Tibial nerve (tissue), 4 donors: ENCODE measurements around the gene LCN1.

Experiments
- CTCF ChIP-seq, 5 experiments: fragments of 200-600 bp in 3 of 5; fragments of 450-650 bp in 2 of 5; sonication (generic) in 3 of 5; IDR thresholded peaks; one replicate each; pipeline ENCODE4 v1.5.1; 2016 to 2019; ENCODE audit warnings: antibody characterized with exemption in 5 of 5, mild to moderate bottlenecking in 3 of 5, moderate library complexity in 2 of 5
- EP300 ChIP-seq, 2 donors: sonication (generic); formaldehyde crosslinking; IDR thresholded peaks; one replicate each; pipeline ENCODE4 v1.6.1; 2017; ENCODE audit warnings: antibody characterized with exemption in 2 of 2, mild to moderate bottlenecking in 1 of 2
- POLR2A ChIP-seq, 2 donors: fragments of 450-650 bp; IDR thresholded peaks; one replicate each; pipeline ENCODE4 v1.6.1; 2017; ENCODE audit warnings: antibody characterized with exemption in 2 of 2, mild to moderate bottlenecking in 2 of 2, moderate library complexity in 2 of 2

- TF ChIP-seq EP300 (IDR thresholded peaks at IDR 0.05) (no peak), CTCF (IDR thresholded peaks at IDR 0.05) (no peak), POLR2A (IDR thresholded peaks at IDR 0.05) (no peak)
Measured at GRCh38 chr9:135474915-135475314, 46.3 kb upstream of the LCN1 start.
